ENCODE measurements around the gene TRMT2A. TPM values are rescaled to one million over a fixed set of nuclear protein-coding genes. Genes with fewer than 3 reads are reported as not detected.

Gene TRMT2A
- total RNA-seq, 1 donor from 2014 or later = 27.0 TPM

DNA sequence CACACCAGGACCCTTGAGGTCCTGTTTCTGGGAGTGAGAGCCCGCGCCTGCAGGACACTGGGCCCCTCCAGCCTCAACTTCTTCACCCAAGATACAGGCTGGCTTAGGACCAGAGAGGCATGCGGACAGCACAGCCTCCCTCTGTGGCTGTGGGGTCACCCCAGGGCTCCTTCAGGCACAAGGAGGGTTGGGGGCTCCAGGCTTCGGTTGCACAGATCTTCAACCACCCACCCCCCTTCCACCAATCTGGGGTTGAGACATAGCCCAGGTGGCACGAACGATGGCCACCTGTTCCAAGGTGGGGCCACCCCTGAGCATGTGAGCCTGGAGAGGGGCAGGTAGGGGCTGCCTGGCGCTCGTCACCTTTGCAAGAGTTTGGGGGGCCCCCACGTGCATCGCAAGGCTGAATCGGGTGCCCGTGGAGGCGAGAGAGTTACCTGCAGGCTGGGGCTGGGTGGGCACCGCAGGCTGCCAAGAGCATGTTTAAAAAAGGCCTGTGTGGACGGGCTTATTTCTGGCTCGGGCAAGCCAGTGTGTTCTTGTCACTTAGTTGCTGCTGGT is 15.7 kb upstream of the TRMT2A start:
- DNase-seq = no peak

DNA sequence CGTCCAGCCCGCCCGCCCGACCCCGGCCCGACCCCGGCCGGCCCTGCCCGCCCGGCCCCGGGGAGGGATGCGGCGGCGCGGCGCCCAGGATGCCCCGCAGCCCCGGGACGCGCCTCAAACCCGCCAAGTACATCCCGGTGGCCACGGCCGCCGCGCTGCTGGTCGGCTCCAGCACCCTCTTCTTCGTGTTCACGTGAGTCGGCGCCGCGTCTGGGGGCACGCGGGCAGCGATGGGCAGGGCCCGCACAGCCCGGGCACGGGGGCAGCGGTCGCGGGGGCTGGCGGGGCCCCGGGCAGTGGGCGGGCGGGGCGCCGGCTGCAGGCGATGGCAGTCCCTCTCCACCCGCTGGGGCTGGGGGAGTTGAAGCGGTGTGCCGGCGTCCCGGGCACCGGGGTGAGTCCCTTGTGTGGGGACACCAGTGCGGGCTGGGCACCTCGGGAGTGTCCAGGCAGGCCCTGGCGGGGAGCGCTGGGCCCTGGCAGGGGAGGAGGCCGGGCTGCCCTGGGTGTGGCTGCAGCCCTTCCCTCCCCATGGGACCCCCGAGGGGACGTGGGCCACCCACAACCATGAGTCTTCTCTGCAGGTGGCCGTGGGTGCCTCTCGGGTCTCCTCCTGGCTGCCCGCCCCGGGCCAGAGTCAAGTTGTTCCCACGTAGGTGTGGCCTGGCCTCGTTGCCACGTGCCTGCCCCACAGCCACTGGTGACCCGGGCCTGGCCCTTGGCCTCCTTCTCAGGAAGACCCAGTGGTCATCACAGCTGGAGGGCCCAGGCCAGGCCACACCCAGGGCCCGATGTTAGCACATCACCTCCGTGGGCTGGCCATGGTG is 15.0 kb upstream of the TRMT2A start:
- no peak for DNase-seq

DNA sequence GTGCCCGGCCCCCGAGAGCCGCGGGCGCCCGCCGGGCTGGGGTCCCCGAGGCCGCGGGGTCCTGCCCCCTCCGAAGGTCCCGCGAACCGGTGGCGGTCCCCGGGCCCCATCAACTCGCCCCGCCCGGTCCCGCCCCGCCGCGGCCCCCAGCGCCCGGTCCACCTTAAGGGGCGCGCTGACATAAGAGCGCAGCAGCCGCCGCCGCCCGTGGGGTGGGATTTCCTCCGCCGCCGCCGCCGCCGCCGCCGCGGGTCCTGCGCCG is 14.5 kb upstream of the TRMT2A start, which contains the start of gene ZDHHC8:
ZDHHC8 (plus strand) TSS at position 208 of the 262 bp plus-strand sequence. CDS start 144 bp downstream, outside the sequence.
- DNase-seq = no peak

DNA sequence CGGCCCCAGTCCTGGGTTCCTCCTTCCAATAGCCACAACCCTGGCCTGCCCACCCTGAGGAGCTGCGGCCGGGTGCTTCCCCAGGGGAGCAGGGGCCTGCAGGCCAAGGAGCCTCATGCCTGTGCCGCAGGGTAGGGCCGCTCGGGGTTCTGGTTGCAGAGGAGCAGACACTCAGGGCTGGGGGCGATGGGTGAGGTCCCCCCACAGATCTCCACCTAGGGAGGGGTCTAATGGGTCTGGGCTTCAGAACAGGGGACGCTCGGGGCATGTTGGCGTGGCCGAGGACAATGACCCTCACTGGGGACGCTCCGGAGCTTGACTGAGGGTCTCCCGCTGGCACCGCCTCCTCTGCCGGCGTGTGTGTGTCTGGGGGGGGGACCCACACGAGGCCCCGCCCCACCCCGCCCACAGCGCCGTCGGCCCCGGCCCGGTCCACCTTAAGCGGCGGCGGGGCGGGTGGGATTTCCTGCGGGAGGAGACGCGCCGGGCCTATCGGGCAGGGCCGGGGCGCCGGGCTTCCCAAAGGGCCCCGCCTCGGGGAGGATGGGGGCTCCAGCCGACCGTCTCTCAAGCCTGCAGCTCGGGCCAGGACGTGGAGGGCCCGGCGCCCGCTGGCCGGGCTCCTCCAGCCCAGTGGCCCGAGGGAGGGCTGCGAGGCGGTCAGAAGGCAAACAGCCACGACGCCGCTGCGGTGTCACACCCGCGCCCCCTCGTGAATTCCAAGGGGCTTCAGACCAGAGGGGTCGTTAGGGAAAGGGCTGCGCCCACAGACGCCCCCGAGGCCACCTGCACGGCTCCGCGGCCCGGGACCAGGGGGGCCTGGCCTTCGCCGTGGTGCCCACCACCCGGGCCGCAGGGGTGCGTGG is 13.9 kb upstream of the TRMT2A start:
- peak; percentile 61 for DNase-seq

DNA sequence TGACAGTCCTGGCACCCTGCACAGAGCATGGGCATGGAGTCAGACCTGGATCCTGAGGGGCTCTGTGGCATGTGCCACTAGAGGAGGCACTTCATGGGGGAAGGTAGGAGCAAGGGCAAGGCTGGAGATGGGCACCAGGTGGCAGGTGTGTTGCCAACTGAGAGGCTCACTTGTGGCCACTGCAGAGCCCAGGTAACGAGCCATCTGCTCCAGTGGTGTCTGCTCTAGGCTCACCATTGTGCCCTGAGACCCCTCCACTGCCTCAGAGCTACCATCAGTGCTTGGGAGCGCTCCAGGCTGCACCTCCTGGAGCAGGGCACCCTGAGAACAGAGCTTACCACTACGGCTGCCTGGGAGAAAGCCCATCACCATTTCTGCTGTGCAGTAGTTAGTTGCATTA is 13.3 kb upstream of the TRMT2A start:
- DNase-seq = no peak

DNA sequence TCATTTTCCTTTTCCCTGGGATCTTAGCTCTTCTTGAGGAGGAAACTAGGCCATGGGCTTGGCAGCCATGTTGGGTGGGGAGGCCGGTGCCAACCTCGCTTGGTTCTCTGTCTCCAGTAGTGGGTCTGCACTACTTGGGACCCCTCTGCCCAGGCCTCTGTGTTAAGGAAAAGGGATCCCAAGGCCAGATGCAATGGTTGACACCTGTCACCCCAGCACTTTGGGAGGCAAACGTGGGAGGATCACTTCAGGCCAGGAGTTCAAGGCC is 12.7 kb upstream of the TRMT2A start:
- DNase-seq = no peak

DNA sequence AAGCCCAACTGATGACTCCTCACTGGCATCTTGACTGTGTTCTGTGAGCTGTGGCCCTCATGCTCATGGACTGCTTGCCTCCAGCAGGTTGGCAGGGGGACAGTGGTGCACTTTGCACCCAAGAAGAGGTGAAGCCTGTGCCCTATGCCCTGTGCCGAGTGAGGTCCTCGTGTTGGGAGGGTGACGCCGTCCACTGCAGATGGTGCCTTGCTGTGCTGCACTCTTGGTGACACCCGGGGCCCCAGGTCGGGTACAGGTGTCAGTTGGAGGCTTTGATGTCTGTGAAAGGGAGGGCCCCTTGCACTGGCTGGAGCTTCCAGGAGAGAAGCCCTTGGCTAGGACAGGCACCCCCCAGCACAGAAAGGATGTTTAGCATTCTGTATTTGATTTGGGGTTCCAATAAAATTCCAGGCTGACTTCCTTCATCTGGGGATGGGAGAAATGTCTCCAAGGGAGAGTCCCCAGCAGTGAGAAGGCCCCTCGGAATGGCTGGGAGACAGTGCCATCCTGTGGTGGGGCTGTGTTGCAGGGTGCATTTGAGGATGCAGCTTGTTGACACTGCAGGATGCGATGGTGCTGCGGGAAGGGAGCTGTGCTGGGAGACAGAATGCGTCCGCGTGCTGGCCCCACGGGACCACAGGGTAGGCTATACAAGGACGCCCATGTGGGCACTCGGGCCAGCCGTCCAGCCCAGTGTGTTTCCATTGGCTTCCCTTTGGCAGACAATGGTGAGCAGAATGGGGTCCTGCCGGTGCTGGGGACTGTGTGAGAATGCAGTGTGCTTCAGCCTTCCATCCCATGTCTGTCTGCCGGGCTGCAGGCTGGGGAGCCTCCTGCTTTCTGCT is 12.1 kb upstream of the TRMT2A start:
- DNase-seq = no peak

DNA sequence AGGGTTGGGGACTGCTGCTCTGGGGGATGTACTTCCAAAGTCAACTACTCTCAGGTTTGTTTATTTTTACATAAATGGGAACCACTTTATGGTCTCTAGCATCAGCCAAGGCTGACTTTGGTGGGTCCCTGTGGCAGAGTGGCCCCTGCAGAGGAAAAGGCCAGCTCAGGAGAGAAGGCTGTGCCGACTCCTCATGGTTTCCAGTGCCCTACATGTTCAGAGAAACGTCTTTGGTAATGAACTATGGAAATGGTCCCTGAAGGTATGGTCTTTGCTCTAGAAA is 11.5 kb upstream of the TRMT2A start:
- DNase-seq = no peak

DNA sequence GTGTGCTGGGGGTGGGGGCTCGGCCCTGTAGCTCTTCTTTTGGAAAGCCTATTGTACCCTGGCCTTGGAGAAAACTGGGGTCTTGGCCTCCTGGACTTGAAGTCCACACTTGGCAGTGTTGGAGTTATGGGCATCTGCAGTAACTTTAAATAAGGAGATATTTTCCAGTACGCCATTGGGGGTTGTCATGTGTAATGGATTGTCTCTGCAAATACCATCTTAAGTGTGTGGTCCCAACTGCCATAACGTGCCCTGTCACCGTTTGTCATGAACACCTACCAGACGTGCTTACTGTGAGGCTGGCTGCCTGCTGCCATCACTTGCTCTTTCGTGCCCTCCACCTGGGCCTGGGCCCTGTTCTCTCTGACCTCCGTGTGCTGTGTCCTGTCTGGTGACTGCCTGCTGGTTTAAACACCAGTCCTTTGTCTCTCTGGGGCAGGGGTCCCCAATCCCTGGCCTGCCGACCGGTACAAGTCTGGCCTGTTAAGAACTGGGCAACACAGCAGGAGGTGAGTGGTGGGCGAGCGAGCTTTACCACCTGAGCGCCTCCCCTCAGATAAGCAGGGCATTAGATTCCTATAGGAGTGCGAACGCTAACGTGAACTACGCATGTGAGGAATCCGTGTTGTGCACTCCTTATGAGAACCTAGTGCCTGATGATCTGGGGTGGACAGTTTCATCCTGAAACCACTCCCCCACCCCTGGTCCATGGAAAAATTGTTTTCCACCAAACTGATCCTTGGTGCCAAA is 11.0 kb upstream of the TRMT2A start:
- DNase-seq = no peak

DNA sequence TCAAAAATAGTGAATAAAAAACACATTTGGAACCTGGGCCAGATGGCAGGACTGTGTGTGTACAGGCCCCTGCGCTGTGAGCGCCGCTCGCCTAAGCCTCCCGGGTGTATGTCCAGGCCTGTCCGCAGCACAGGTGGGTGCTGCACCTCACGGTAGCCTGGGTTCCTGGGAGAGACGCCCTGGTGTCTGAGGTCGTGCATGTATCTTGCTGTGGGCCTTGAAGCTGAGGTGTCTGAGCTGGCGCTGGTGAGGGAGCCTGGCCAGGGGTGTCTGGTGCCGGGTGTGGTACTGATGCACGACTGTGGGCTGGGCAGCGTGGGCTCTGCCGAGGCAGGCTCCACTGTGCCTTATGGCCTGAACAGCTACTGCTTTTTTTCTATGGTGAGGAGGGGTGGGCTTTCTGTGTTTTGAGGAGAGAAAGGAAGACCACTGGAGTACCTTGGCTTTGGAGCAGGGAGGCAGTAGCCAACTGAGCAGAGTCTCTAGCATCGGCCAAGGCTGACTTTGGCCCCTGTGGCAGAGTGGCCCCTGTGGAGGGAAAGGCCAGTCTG is 10.4 kb upstream of the TRMT2A start:
- no peak for DNase-seq

DNA sequence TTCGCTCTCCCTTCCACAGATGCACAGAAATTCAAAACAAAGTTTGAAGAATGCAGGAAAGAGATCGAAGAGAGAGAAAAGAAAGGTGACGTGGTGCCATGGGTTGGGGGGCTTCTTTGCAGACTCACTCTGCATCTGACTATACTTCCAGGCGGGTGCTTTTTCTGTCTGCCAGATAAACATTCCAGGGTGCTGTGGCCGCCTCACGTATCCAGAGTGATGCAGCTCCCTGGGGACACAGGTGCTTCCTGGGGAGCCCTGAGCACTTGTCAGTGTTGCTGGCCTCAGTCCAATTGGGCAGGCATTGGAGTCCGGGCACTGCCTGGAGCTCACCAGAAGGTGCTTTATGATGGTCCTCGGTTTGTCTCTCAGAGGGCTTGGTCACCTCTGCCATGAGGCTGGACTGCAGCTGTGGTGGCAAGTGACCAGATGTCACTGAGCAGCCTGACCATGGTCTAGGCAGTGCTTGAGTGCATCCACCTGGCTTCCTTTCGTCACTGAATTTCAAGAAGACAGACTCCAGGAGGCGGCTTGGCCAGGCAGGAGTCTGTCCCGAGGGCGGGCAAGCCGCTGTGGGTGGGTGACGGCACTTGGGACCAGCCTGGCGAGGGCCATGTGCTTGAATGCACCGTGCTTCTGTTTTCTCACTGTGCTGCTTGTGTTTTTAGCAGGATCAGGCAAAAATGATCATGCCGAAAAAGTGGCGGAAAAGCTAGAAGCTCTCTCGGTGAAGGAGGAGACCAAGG is 9.4 kb upstream of the TRMT2A start:
- DNase-seq = no peak

DNA sequence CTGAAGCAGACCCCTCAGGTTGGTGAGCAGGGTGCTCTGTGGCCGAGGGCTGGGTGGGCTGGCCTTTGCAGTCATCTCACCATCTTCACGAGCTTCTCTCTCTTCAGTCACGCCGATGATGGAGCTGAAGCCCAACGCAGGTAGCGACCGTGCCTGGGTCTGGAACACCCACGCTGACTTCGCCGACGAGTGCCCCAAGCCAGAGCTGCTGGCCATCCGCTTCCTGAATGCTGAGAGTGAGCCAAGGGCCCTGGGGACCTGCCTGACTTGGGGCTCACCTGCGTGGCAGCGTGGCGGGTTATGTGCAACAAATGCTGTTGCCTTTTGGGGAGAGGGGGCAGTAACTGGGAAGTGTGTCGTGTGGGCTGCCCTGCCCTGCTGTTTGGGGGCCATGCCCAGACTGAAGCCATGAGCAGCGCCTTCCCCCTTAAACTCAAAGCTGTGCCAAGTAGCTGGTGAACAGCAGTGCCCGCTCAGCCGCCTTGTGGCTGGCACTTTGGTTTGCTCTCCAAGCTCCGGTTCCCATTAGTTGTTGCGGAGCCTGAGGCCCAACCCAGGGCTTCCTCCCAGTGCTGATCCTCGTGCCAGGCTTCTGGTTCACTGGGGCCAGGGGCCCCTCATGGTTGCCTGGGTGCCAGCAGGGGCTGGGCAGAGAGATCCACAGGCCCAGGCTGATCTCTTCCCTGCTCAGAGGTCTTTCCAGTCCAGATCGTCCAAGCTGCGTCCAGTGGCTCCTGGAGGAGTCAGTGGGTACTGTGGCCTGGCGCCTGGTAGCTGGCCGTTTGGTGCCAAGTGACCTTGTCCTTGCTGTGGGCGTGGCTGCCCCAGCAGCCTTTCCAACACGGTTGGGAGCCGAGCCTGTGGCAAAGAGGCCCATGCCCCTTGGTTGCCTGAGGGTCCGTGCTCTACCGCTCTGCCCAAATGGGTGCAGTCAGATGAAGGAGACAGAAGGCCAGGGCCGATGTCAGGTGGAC is 8.5 kb upstream of the TRMT2A start:
- DNase-seq = no peak

DNA sequence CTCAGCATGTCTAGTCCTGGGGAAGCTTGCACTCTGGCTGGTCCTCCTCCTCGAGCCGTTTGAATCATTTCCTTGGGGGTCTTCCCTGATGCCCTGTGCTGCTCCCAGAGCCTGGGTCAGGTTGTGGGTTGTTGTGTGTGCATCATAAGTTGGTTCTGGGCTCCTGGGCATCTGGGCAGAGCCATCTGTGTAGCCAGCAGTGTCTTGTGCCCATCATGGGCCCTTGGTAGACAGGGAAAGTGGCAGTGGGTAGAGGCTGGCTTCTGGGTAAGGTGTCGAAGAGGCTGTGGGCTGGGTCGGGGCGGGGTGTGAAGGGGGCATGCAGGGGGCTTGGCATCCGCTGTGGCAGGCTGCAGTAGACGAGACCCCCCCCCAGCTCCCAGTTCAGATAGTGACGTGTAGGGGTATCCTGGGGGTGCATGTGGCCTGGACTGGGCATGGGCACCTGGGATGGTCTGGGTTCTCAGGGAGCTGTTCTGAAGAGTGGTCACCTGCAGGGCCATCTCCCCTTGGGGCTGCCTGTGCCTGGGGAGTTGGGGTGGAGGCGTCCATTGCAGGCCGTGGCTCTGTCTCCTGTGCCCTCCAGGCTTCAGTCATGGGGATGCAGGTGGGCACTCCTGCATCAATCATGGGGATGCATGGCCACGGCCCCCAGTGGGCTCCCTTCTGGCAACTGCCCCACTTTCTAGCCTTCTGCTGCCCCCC is 7.2 kb upstream of the TRMT2A start:
- DNase-seq = no peak

DNA sequence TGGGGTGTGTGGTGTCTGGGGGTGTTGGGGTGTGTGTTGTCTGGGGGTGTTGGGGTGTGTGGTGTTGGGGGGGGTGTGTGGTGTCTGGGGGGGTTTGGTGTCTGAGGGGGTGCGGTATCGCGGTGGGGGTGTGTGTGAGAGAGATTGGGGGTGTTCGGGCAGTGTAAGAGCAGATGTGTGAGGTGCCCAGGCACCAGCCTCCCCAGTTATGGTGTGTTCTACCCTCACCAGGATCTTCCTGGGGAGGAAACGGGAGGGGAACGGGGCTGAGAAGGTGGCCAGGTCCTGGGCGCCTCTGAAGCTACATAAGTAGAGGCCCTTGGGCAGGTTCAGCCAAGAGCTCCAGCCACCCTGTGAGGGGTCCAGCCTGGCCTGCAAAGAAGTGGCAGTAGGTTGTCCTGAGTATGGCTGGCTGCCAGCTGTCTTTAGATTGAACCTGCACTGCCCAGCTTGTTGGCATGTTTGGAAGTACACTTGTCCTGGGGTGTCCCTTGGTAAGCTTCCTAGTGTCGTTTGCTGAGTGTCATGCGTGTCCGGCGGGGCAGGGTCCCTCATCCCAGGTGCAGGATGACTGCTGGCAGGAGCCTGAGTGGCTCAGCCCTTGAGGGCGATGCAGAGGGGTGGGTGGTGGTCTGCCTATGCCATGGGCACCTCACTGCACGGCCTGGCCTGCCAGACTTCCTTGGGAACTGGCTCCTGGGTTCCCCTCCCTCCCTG is 6.5 kb upstream of the TRMT2A start:
- no peak for DNase-seq

DNA sequence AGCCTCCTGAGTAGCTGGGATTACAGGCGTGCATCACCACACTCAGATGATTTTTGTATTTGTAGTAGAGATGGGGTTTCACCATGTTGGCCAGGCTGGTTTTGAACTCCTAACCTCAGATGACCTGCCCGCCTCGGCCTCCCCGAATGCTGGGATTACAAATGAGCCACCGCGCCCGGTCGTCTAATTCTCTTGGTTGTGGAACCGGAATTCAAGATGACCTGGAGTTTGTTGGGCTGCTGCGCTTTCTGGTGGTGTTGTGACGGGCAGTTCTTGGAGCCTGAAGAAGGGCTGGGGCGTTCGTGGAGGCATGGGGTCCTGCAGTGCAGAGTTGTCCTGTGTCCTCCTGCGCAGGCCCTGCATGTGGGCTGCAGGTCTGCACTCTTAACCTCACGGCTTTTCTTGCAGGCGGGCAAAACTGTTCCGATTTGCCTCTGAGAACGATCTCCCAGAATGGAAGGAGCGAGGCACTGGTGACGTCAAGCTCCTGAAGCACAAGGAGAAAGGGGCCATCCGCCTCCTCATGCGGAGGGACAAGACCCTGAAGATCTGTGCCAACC is 4.9 kb upstream of the TRMT2A start:
- no peak for DNase-seq

DNA sequence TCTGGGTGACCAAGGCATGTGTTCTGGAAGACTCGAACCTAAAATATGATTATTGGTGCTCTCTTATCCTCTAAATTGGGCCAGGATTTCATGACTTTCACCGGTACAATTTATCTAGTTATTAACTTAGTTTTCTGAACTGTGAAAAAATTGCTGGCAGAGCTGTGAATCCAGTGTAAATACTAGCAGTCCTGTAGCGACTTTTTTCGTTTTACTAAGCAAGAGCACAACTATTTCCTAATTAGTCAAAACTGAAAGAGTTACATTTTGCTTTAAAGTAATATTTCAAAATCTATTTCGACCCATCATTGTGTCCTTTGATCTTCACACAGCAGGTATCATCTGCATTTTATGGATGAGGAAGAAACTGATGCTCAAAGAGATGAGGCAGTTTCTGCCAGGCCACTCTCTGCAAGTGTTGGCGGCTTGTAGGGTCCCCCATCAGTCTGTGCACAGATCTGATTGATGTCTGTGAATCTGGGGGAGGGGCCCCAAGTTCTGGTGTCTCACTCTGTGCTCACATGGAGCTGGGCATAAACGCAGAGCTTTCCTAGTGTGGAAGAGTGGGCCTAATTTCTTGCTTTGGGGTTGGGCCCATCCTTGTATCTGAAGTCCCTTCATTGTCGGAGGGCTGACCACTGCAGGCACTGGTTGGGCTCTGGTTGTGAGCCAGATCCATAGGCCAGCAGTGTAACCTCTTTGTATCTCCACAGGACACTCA is 1.4 kb upstream of the TRMT2A start:
- no peak for DNase-seq

DNA sequence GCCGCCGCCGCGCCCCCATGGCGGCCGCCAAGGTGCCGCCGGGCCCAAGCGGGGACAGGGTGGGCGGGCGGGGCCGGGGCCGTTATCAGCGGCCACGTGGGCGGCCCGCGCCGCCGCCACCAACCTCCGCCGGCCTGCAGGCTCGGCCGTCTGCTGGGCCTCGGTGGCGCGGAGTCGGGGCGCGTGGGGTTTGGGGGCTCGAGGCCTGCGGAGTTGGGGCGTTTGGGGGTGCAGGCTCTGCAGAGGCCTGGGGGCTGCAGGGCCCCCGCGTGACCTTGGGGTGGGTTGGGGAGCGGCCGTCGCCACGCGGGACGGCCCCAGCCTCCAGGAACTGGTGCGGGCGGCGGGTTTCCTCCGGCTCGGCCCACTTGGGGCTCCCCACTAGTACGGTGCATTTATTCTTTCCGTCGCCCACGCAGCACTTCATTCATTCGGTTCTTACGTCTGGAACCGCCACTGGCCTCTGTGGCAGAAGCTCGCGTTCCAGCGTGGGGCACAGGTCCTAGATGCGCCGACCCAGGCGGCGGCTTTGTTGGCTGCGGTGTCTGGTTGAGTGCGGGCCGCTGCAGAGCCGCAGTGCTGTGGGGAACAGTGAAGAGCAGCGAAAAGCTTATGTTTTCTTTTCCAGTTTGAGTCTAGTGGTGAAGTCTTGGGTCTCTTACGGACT is 740 bp upstream of the TRMT2A start:
- no peak for DNase-seq

Measured in skin of body (tissue), 2 donors.